ENCODE data around the gene BRF1. TPM values are rescaled to one million over a fixed set of nuclear protein-coding genes. Genes with fewer than 3 reads are reported as not detected.

The BRF1 gene
- total RNA-seq, 1 experiment from 2014 or later: 41.8 TPM

DNA sequence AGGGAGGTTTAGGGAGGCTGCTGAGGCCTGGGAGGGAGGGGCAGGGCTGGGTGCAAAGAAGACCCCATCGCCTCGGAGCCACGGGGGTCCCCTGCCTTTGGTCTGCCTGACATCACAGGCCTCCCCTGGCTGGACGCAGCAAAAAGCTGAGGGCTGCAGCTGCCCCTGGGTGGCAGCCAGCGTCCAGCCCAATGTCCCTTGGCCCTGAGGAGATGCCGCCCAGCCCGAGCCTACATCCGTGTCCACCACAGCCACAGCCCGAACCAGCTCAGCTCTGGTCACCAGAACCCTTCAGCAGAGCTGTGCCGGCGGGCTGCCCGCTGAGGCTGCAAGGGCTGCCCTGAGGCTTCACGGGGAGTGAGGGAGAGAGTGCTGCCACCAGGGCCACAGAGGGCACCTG lies 121.6 kb downstream of the BRF1 start:
- H3K4me3 ChIP-seq (ENCODE audit: low read depth, low read length, poor library complexity, severe bottlenecking): no peak overlapping the region
- no peaks in the 10 kb centered on the region for H3K9me3 ChIP-seq (ENCODE audit: low read depth, low read length, poor library complexity, severe bottlenecking)
- peaks cover 17% of the 10 kb centered on the region for H3K4me1 ChIP-seq (ENCODE audit: insufficient read depth, low read length, poor library complexity, severe bottlenecking)
- CTCF ChIA-PET: no interaction called here
- intact Hi-C loops (cut with micrococcal nuclease; ENCODE audit: unreplicated experiment): no loop called here
- H3K36me3 ChIP-seq (ENCODE audit: insufficient read depth, low read length, poor library complexity, severe bottlenecking): no peaks in the 10 kb centered on the region
- TF ChIP-seq, protein P1, sequence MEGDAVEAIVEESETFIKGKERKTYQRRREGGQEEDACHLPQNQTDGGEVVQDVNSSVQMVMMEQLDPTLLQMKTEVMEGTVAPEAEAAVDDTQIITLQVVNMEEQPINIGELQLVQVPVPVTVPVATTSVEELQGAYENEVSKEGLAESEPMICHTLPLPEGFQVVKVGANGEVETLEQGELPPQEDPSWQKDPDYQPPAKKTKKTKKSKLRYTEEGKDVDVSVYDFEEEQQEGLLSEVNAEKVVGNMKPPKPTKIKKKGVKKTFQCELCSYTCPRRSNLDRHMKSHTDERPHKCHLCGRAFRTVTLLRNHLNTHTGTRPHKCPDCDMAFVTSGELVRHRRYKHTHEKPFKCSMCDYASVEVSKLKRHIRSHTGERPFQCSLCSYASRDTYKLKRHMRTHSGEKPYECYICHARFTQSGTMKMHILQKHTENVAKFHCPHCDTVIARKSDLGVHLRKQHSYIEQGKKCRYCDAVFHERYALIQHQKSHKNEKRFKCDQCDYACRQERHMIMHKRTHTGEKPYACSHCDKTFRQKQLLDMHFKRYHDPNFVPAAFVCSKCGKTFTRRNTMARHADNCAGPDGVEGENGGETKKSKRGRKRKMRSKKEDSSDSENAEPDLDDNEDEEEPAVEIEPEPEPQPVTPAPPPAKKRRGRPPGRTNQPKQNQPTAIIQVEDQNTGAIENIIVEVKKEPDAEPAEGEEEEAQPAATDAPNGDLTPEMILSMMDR (conservative IDR thresholded peaks at IDR 0.05; ENCODE audit: low read depth, low read length): no peak
- TF ChIP-seq EZH2 (IDR thresholded peaks at IDR 0.05; ENCODE audit: borderline replicate concordance, low read depth, low read length, poor library complexity, severe bottlenecking): no peak
- POLR2A ChIA-PET (ENCODE audit: low non-redundant PET): no interaction called here
- no peak overlapping the region for H3K27ac ChIP-seq (ENCODE audit: low read depth, low read length, poor library complexity, severe bottlenecking)
- no TSS peak for BruUV-seq (replicated peaks)
- no peak for DNase-seq (ENCODE audit: low spot score)
- H3K27me3 ChIP-seq (replicated peaks; ENCODE audit: insufficient read depth, low read depth, low read length, poor library complexity): no peaks in the 10 kb centered on the region

DNA sequence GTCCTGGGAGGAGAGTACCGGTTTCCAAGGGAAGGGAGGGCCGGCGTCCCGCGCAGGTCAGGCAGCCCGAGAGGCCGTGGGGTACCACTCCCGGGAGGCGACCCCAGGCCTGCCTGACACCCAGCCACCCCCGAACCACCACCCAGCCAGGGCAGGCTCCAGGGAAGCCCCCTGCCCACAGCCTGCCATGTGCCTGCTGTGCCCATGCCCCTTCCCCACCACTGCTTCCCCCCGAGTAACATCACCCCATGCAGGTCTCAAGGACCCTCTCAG lies 122.0 kb downstream of the BRF1 start:
- Histone ChIP-seq H3K4me3 (ENCODE audit: low read depth, low read length, poor library complexity, severe bottlenecking) (no peak overlapping the region), H3K4me1 (ENCODE audit: insufficient read depth, low read length, poor library complexity, severe bottlenecking) (peaks cover 17% of the 10 kb centered on the region), H3K36me3 (ENCODE audit: insufficient read depth, low read length, poor library complexity, severe bottlenecking) (no peaks in the 10 kb centered on the region), H3K9me3 (ENCODE audit: low read depth, low read length, poor library complexity, severe bottlenecking) (no peaks in the 10 kb centered on the region), H3K27ac (ENCODE audit: low read depth, low read length, poor library complexity, severe bottlenecking) (no peak overlapping the region), H3K27me3 (replicated peaks; ENCODE audit: insufficient read depth, low read depth, low read length, poor library complexity) (no peaks in the 10 kb centered on the region)
- CTCF ChIA-PET: no interaction called here
- TF ChIP-seq EZH2 (IDR thresholded peaks at IDR 0.05; ENCODE audit: borderline replicate concordance, low read depth, low read length, poor library complexity, severe bottlenecking): no peak
- TF ChIP-seq, protein P1 (conservative IDR thresholded peaks at IDR 0.05; ENCODE audit: low read depth, low read length): no peak
- intact Hi-C loops (cut with micrococcal nuclease; ENCODE audit: unreplicated experiment): no loop called here
- no TSS peak for BruUV-seq (replicated peaks)
- POLR2A ChIA-PET (ENCODE audit: low non-redundant PET): no interaction called here
- no peak for DNase-seq (ENCODE audit: low spot score)

DNA sequence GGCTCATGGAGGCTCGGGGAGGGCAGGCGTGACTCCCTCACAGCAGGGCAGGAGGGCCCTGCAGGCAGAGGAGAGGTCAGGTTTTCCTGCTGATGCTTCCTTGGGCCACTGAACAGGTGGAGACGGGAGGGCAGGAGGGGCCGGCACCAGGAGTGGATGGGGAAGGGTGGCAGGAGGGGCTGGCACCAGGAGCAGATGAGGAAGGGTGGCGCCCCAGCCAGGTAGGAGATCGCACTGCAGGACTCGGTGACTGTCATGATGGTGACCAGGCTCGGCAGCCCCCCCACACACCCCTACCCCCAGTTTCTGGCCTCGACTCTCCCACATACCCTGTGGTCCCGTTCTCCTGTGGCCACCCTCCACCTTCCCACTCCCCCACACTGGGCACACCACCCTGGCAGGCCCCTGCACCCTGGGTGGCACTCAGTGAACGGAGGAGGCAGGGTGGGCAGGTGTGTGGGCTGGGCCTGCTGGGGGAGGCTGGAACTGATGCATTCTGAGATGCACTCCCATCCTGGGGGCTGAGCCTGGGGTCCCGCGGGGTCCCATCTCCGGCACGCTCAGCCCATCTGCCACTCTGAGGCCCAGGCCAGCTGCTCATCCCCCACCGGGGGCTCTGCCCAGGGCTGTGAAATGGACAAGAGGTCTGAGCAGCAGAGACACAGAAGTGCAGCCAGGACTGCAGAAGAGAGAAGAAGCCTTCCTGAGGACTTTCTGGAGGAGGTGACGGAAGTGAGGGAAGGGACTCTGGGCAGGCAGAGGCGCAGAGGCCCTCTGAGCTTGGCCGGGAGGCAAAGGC lies 122.5 kb downstream of the BRF1 start:
- Histone ChIP-seq H3K27ac (ENCODE audit: low read depth, low read length, poor library complexity, severe bottlenecking) (no peak overlapping the region), H3K36me3 (ENCODE audit: insufficient read depth, low read length, poor library complexity, severe bottlenecking) (no peaks in the 10 kb centered on the region), H3K4me3 (ENCODE audit: low read depth, low read length, poor library complexity, severe bottlenecking) (no peak overlapping the region), H3K27me3 (replicated peaks; ENCODE audit: insufficient read depth, low read depth, low read length, poor library complexity) (no peaks in the 10 kb centered on the region), H3K9me3 (ENCODE audit: low read depth, low read length, poor library complexity, severe bottlenecking) (no peaks in the 10 kb centered on the region), H3K4me1 (ENCODE audit: insufficient read depth, low read length, poor library complexity, severe bottlenecking) (peaks cover 17% of the 10 kb centered on the region)
- BruUV-seq (replicated peaks): no TSS peak
- CTCF ChIA-PET: no interaction called here
- no peak for TF ChIP-seq EZH2 (IDR thresholded peaks at IDR 0.05; ENCODE audit: borderline replicate concordance, low read depth, low read length, poor library complexity, severe bottlenecking)
- TF ChIP-seq, protein P1 (conservative IDR thresholded peaks at IDR 0.05; ENCODE audit: low read depth, low read length): no peak
- intact Hi-C loops (cut with micrococcal nuclease; ENCODE audit: unreplicated experiment): no loop called here
- POLR2A ChIA-PET (ENCODE audit: low non-redundant PET): no interaction called here
- DNase-seq (ENCODE audit: low spot score): no peak

Measured in A673 (cell line).